AG04449 (cell line): ENCODE data around the gene MRE11.

Experiments
- CTCF ChIA-PET: fragments of 350-600 bp; formaldehyde crosslinking; extraction: SDS; loops from one replicate; lab custom pipeline; 2021; ENCODE audit warnings: antibody characterized with exemption; lab: Yijun Ruan, JAX
- POLR2A ChIA-PET: fragments of 400-600, 350-600 bp; formaldehyde crosslinking; extraction: SDS; loops from one replicate; lab custom pipeline; 2020; ENCODE audit warnings: antibody characterized with exemption, inconsistent platforms; lab: Yijun Ruan, JAX
- DNase-seq: peaks from one replicate; pipeline ENCODE4 v3.0.0-alpha.2; 2010; ENCODE audit warnings: low read depth, low spot score
- H3K4me3 ChIP-seq: 2 replicates; pipeline ENCODE4 v1.5.1; 2011; ENCODE audit warnings: low read depth, mild to moderate bottlenecking, control low read depth, low read length
- CTCF ChIP-seq: IDR thresholded peaks from one replicate; pipeline ENCODE4 v1.5.1; 2011; ENCODE audit warnings: mild to moderate bottlenecking, moderate library complexity, low read length, control low read depth, inconsistent platforms; ENCODE audit not compliant: insufficient read depth; ENCODE audit errors: missing control alignments

The MRE11 gene

DNA sequence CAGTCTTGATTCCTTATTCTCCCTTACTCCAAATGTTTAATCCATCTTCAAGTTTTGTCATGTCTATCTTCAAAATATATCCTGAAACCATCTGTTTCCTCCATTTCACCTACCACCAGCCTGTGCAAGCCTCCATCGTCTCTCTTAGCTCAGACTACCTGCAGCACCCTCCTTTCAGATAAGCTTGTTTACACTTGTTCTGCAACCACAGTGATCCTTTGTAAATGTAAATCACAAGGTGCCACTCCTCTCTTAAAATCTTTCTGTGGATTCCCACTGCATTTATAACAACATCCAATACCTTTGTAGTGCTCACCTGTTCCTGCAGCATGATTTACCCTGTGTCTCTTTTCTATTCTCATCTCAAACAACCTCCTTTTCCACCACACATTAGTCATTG lies 60.6 kb downstream of the MRE11 start:
- POLR2A ChIA-PET: no interaction called here
- no peak for DNase-seq
- H3K4me3 ChIP-seq: no peak overlapping the region
- CTCF ChIA-PET: interaction anchor here (1.4 kb wide), 1 partner anchor 14 kb away, joined by 5 read pairs; no protein-coding TSS in a partner anchor
- TF ChIP-seq CTCF: no peak

GRCh38 chr11:94424662-94425061 lies 69.0 kb downstream of the MRE11 start:
- no peak for DNase-seq
- no peak overlapping the region for H3K4me3 ChIP-seq
- ChIA-PET POLR2A (no interaction called here), CTCF (interaction anchor here (0.8 to 2.2 kb wide), 2 partner anchors 253 to 503 kb away, joined by 3 to 10 read pairs; no protein-coding TSS in a partner anchor)
- no peak for TF ChIP-seq CTCF

DNA sequence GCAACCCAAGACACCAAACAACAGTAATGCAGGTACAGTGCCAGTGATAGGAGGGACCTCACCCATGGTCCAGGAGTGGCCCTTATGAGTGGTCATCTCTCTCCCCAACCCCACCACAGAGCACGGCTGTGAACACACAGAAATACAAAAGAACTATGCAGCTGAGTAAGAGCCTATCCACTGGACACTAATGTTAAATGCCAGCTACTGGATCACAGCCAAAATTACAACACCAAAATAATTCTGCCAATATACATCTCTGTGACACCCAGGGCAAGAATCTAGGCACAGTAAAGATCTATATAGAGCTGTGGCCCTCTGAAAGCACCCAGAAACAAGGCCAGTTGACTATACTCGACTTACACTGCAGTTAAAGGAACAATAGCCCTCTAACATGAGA lies 69.6 kb downstream of the MRE11 start:
- POLR2A ChIA-PET: no interaction called here
- TF ChIP-seq CTCF: no peak
- CTCF ChIA-PET: interaction anchor here (2.2 kb wide), 1 partner anchor 253 kb away, joined by 10 read pairs; no protein-coding TSS in a partner anchor
- DNase-seq: no peak
- no peak overlapping the region for H3K4me3 ChIP-seq

- ChIA-PET CTCF (interaction anchor here (1.8 to 8.7 kb wide), 3 partner anchors 238 to 528 kb away, joined by 8 to 100 read pairs (median 10); no protein-coding TSS in a partner anchor), POLR2A (no interaction called here)
- no peak overlapping the region for H3K4me3 ChIP-seq
- TF ChIP-seq CTCF: no peak
- no peak for DNase-seq
Observed at GRCh38 chr11:94423507-94423906, 70.1 kb downstream of the MRE11 start.

GRCh38 chr11:94418123-94418765 lies 75.4 kb downstream of the MRE11 start:
- DNase-seq: no peak
- TF ChIP-seq CTCF: no peak
- no peak overlapping the region for H3K4me3 ChIP-seq
- CTCF ChIA-PET: interaction anchor here (0.6 to 8.7 kb wide), 18 partner anchors 11 to 522 kb away, joined by 3 to 141 read pairs (median 5); partner anchors contain the start of gene PANX1
- POLR2A ChIA-PET: no interaction called here

DNA sequence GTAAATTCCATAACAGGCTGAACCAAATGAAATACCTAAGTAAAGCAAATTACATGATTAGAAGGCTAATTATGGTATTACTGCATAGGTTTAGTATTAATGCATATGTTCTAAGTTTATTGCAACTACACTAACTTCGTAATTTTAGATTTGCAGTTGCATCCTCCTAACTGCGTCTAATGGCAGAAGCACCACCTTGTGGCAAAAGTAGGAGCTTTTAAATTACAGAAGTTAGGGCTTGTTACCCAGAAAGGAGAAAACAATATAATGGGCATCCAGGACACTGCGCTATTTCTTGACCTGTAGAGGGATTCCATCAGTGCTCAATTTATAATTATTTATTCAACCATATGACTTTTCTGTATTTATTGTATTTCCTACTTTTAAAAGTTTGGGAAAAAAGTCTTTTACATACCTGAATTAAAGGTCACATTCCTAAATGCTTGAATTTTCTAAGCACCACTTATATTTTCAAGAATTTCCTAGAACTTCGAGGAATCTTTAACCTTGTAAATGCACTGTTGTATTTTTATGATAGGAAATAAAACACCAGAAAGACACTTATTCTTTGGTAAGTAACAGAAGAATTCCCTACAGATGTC lies 76.2 kb downstream of the MRE11 start:
- no peak overlapping the region for H3K4me3 ChIP-seq
- peak; percentile 14 for DNase-seq
- POLR2A ChIA-PET: no interaction called here
- peak; percentile 51 for TF ChIP-seq CTCF
- CTCF ChIA-PET: interaction anchor here (0.6 to 8.7 kb wide), 28 partner anchors 10 to 547 kb away, joined by 3 to 141 read pairs (median 4); partner anchors contain the start of gene PANX1
